Fibroblast of skin of right quadriceps (primary cell): Measurements from ENCODE around the gene GGA3.

Experiments
- DNase-seq: peaks from one replicate; pipeline ENCODE4 v3.0.0-alpha.2; 2013

The GGA3 gene

GRCh38 chr17:75244133-75244866 is 17.1 kb downstream of the GGA3 start:
- no peak for DNase-seq

GRCh38 chr17:75242461-75243042 is 18.9 kb downstream of the GGA3 start:
- DNase-seq = no peak

GRCh38 chr17:75241996-75242460 is 19.4 kb downstream of the GGA3 start:
- no peak for DNase-seq

- DNase-seq = no peak
These were observed 19.9 kb downstream of the GGA3 start for GRCh38 chr17:75241502-75241901.

- peak; percentile 12 for DNase-seq
These were observed 20.3 kb downstream of the GGA3 start for GRCh38 chr17:75241143-75241430.

- DNase-seq = peak; percentile 26
These were observed 20.8 kb downstream of the GGA3 start for GRCh38 chr17:75240394-75241142.

- DNase-seq = no peak
These were observed 21.5 kb downstream of the GGA3 start for GRCh38 chr17:75239778-75240393.

- no peak for DNase-seq
These were observed 22.2 kb downstream of the GGA3 start for GRCh38 chr17:75239214-75239613.

GRCh38 chr17:75238684-75239191 is 22.7 kb downstream of the GGA3 start:
- peak; percentile 54 for DNase-seq

GRCh38 chr17:75238020-75238580 is 23.3 kb downstream of the GGA3 start:
- DNase-seq = no peak

- DNase-seq = no peak
These were observed 24.0 kb downstream of the GGA3 start for GRCh38 chr17:75237100-75238014.

- DNase-seq = no peak
These were observed 28.6 kb downstream of the GGA3 start for GRCh38 chr17:75232786-75233185.

GRCh38 chr17:75231741-75232464 is 29.5 kb downstream of the GGA3 start:
- DNase-seq = no peak

GRCh38 chr17:75231071-75231470 is 30.3 kb downstream of the GGA3 start:
- DNase-seq = no peak

- no peak for DNase-seq
These were observed 32.6 kb downstream of the GGA3 start for GRCh38 chr17:75228847-75229246.

- DNase-seq = no peak
These were observed 33.1 kb downstream of the GGA3 start for GRCh38 chr17:75228305-75228704.

- no peak for DNase-seq
These were observed 33.7 kb downstream of the GGA3 start for GRCh38 chr17:75227729-75228128.

- DNase-seq = no peak
These were observed 36.4 kb downstream of the GGA3 start for GRCh38 chr17:75225016-75225415.

GRCh38 chr17:75219815-75220214 is 41.6 kb downstream of the GGA3 start:
- DNase-seq = no peak

- DNase-seq = no peak
These were observed 43.3 kb downstream of the GGA3 start for GRCh38 chr17:75218131-75218530.

GRCh38 chr17:75209061-75209460 is 52.3 kb downstream of the GGA3 start:
- no peak for DNase-seq
